ENCODE results near the gene MOV10L1.
"Not testable (repeated sequence)": the region's sequence is repeated elsewhere in the genome, so short reads cannot be mapped to it uniquely, and the experiment has no call there.

MOV10L1 gene

GRCh38 chr22:50105208-50106100 is 15.6 kb downstream of the MOV10L1 start:
- DNase-seq (ENCODE audit: low read depth), result no peak

GRCh38 chr22:50107529-50107928 is 17.7 kb downstream of the MOV10L1 start:
- DNase-seq (ENCODE audit: low read depth), result no peak

DNA sequence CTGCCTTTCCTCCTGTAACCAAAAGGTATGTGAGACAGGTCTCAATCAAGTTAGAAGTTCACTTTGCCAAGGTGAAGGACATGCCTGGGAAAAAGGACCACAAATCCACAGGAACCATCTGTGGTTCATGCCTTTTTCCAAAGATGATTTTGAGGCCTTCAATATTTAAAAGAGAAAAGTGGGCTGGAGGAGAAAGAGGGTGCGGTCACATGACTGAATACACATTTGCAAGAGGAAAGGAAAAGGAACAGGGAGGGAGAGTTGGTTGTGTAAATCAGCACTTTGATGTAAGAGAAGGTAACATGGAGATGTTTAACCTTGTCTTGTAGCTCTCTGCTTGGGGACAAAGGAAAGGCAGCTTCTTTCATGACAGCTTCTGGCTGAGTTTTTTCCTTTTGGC is 21.2 kb downstream of the MOV10L1 start:
- no peak for DNase-seq (ENCODE audit: low read depth)

DNA sequence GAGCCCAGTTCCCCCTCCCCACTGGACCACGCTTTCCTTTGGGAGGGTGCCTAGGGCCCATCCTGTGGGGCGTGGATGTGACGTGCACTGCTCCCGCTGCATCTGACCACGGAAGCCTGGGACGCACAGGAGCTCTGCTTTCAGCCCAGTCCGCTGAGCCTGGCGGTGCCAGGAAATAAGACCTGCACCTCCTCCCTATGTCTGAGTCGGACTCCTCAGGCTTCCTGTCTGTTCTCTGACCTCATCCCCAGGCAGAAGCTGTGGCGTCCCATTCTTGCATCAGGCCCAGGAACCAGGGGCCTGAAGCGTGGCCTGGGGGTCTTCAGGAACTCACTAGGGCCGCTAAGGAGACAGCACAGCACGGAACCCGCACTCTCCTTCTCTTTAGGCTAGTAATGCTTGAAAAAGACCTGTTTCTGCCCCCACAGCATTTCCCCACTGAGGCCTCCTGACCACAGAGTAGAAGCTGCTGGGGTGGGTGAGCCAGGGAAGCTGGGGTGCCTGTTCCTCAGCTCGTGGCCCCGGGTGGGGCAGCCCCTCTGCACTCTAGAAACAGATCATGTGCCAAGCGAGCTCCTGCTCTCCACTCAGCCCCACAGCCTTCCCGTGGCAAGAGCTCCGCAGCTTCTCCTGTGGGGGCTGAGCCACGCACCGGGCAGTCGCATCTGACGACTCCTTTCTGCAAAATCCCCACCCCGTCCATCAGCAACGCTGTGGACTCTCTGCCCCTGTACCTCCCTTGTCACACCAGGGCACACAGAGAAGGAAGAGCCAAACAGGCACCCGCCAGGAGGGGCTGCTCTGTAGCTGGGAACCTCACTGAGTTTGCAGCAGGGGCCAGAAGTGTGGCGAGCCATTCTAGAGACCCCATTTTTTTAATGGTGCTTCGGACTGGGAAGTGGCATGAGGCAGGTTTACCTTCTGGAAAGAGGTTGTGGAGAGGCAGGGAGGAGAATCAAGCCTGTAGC is 22.6 kb downstream of the MOV10L1 start:
- no peak for DNase-seq (ENCODE audit: low read depth)

DNA sequence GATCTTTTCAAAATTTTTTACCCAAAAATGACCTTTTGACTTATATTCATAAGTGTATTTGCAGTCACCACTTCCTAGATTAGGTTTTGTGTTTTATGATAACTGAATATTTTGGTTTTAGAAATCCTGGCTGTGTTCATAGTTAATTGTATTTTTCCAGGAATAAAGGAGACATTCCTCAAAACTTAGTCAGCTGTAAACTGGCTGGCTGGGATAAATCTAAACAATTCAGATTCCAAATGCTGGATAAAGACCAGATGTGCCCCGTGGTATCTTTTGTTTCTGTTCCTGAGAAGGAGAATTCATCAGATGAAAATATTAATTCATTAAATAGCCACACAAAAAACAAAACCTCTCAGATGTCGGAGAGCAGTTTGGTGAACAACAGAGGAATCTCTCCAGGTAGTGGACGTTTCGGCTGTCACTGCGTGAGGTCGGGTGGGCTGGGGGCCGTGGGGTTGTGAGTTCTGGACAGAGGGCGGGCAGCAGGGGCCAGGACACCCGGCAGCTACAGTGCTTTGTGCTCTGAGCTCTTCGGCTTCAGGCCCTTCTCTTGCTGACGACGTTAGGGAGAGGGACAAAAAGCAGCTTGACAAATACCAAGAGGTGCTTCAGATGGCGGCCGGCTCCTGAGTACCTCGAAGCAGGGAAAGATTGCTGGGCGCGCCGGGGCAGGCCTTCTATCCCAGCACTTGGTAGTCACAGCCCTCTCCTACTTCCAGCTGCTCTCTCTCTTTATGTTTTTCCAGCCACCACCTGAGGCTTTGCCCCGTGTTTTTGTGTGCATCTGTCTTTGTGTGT is 24.6 kb downstream of the MOV10L1 start:
- peak; percentile 55 for DNase-seq (ENCODE audit: low read depth)

- no peak for DNase-seq (ENCODE audit: low read depth)
These were observed 25.9 kb downstream of the MOV10L1 start for GRCh38 chr22:50115693-50116092.

GRCh38 chr22:50117168-50117762 is 27.5 kb downstream of the MOV10L1 start:
- no peak for DNase-seq (ENCODE audit: low read depth)

DNA sequence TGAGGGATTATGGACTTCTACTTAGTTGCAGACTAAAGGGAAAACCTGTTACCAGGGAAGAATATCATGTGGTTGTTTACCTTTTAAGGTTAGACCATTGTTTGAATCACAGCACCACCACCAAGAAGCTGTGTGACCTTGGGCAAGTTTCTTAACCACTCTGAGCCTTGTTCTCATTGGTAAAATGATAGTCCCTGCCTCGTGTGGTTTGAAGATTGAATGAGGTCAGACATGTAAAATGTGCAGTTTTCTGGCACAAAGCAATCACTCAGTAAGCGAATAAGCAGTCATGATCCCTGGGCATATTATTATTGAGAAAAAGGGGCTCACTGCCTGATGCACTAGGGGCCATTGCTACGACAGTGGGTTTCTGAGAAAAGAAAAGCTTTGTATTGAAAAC is 28.3 kb downstream of the MOV10L1 start:
- DNase-seq (ENCODE audit: low read depth), result no peak

- DNase-seq (ENCODE audit: low read depth), result no peak
These were observed 28.9 kb downstream of the MOV10L1 start for GRCh38 chr22:50118557-50119168.

GRCh38 chr22:50119169-50119767 is 29.5 kb downstream of the MOV10L1 start:
- DNase-seq (ENCODE audit: low read depth), result no peak

GRCh38 chr22:50119768-50120251 is 30.0 kb downstream of the MOV10L1 start:
- no peak for DNase-seq (ENCODE audit: low read depth)

- no peak for DNase-seq (ENCODE audit: low read depth)
These were observed 31.5 kb downstream of the MOV10L1 start for GRCh38 chr22:50121202-50121740.

DNA sequence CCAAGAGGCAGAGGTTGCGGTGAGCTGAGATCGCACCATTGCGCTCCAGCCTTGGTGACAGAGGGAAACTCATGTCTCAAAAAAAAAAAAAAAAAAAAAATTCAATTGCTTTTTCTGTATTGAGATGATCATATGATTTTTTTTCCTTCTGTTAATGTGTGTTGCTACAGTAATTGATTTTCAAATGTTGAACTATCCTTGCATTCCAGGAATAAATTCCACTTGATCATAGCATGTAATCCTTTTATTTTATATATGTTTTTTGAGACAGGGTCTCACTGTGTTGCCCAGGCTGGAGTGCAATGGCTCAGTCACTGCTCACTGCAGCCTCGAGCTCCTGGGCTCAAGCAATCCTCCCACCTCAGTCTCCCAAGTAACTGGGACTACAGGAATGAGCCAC is 33.3 kb downstream of the MOV10L1 start:
- no peak for DNase-seq (ENCODE audit: low read depth)

DNA sequence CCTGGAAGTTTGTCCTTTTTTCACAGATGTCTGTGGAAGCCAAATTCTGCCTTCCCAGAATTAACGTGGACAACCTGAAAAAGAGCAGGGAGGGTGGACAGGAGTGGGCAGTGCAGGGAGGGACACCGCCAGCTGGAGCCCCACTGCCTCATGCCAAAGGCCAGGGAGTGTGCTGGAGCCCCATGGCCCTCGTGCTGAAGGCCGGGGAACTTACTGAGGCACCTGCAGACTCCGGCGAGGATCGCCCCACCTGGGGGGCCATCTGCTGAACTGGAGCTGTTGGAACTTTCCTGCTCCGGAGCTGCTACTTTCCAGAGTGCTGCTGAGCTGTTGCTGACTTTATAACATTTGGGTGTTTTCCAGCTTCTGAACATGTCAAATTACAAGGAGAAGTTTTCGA is 35.2 kb downstream of the MOV10L1 start:
- no peak for DNase-seq (ENCODE audit: low read depth)

GRCh38 chr22:50129121-50129736 is 39.4 kb downstream of the MOV10L1 start:
- DNase-seq (ENCODE audit: low read depth), result no peak

DNA sequence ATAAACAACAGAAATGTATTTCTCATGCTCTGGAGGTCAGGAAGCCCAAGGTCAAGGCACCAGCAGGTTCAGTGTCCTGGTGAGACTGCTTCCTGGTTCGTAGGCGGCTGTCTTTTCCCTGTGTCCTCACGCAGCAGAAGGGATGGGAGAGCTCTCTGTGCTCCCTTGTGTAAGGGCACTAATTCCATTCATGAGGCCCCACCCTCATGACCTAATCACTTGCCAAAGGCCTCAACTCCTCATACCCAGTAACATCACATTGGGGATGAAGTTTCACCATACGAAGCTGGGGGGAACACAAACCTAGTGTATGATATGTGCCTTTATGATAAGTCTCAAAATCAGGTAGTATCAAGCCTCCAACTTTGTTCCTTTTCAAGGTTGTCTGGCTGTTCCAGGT is 42.1 kb downstream of the MOV10L1 start:
- DNase-seq (ENCODE audit: low read depth), result no peak

DNA sequence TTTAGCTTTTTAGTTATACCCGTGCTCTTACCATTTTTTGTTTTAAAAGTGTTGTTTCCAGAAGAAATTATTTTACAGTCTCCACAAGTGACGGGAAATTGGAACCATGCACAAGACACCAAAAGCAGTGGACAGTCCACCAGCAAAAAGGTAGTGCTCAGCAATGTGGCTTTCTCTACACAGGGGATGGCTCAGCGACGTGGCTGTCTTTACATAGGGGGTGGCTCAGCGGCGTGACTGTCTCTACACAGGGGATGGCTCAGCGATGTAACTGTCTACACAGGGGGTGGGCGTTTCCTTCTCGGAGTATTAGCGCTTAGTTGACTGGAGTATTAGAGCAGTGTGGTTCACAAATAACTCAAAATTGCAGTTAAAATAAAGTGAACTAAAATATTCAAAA is 44.7 kb downstream of the MOV10L1 start:
- no peak for DNase-seq (ENCODE audit: low read depth)

DNA sequence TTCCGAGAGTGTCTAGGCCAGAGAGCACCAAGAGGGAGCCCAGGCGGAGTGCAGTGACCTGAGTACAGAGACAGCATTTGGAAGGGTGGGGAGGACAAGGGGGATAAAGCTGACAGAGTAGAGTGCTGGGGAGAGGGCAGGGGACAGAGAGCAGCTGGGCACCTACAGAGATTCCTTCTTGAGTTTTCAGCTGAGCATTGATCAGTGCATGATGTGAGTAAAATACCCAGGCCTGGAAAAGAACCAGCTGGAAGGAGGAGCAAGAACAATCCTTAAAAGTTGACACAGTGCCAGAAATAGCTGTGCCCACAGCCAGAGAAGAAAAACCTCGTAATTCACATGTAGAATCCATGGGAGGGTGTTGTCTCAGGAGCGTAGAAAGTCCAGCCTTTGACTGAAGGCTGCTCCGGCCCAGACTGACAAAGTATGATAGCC is 46.8 kb downstream of the MOV10L1 start:
- no peak for DNase-seq (ENCODE audit: low read depth)

GRCh38 chr22:50137277-50137676 is 47.5 kb downstream of the MOV10L1 start:
- not testable (repeated sequence) for DNase-seq (ENCODE audit: low read depth)

- DNase-seq (ENCODE audit: low read depth), result no peak
These were observed 48.2 kb downstream of the MOV10L1 start for GRCh38 chr22:50138041-50138440.
